ENCODE measurements around the gene ALOX5.

- TF ChIP-seq POLR2A (IDR thresholded peaks at IDR 0.05; ENCODE audit: low read depth, low read length) (no peak), CTCF (conservative IDR thresholded peaks at IDR 0.05; ENCODE audit: low read depth, low read length) (no peak), RFX5 (IDR thresholded peaks at IDR 0.05; ENCODE audit: low read depth, low read length) (no peak), MXI1 (IDR thresholded peaks at IDR 0.05; ENCODE audit: borderline replicate concordance, low read depth, low read length) (no peak), MAZ (IDR thresholded peaks at IDR 0.05; ENCODE audit: borderline replicate concordance, low read depth, low read length) (no peak)
Measured at GRCh38 chr10:45437587-45438465, 63.8 kb downstream of the ALOX5 start.

All from IMR-90 (cell line).